ENCODE measurements around the gene EMX2. TPM values are rescaled to one million over a fixed set of nuclear protein-coding genes. Genes with fewer than 3 reads are reported as not detected.

EMX2 gene
- total and polyA plus RNA-seq, 2 donors from 2014 or later: 44.9 to 82.8 TPM

- no peak for TF ChIP-seq CTCF (IDR thresholded peaks at IDR 0.05; ENCODE audit: borderline replicate concordance, extremely low read depth, insufficient read depth)
- intact Hi-C loops (cut with DNase I): no loop called here
- no peaks in the 10 kb centered on the region for H3K36me3 ChIP-seq (ENCODE audit: control insufficient read depth in 2 of 3, insufficient read depth in 3 of 3, low read length in 3 of 3)
- no peak overlapping the region for H3K4me3 ChIP-seq (ENCODE audit: low read length in 3 of 3)
- H3K27me3 ChIP-seq (ENCODE audit: control insufficient read depth, insufficient read depth, low read length): peaks cover 23% of the 10 kb centered on the region
- H3K9ac ChIP-seq (ENCODE audit: low read length in 3 of 3): no peak overlapping the region
- DNase-seq: peak in 1 of 5 donors; percentile 39
- no peaks in the 10 kb centered on the region for H3K9me3 ChIP-seq (ENCODE audit: control insufficient read depth in 2 of 3, insufficient read depth in 1 of 3, low read length in 3 of 3)
- FAIRE-seq: no peak
- H3K4me1 ChIP-seq (ENCODE audit: control insufficient read depth in 2 of 3, insufficient read depth in 2 of 3, low read depth in 1 of 3, low read length in 3 of 3): peaks cover 0 to 9% (median 3%) of the 10 kb centered on the region in 3 donors
- no peak overlapping the region for H3K27ac ChIP-seq (ENCODE audit: low read depth in 2 of 2, low read length in 2 of 2)
Observed at GRCh38 chr10:117554241-117554814, 11.8 kb downstream of the EMX2 start.

GRCh38 chr10:117555017-117555416 is 12.5 kb downstream of the EMX2 start:
- no peaks in the 10 kb centered on the region for H3K36me3 ChIP-seq (ENCODE audit: control insufficient read depth in 2 of 3, insufficient read depth in 3 of 3, low read length in 3 of 3)
- H3K9ac ChIP-seq (ENCODE audit: low read length in 3 of 3): no peak overlapping the region
- H3K27ac ChIP-seq (ENCODE audit: low read depth in 2 of 2, low read length in 2 of 2): no peak overlapping the region
- DNase-seq (peak in 1 of 5 donors; percentile 46), FAIRE-seq (no peak)
- H3K9me3 ChIP-seq (ENCODE audit: control insufficient read depth in 2 of 3, insufficient read depth in 1 of 3, low read length in 3 of 3): no peaks in the 10 kb centered on the region
- H3K27me3 ChIP-seq (ENCODE audit: control insufficient read depth, insufficient read depth, low read length): peaks cover 21% of the 10 kb centered on the region
- H3K4me3 ChIP-seq (ENCODE audit: low read length in 3 of 3): no peak overlapping the region
- H3K4me1 ChIP-seq (ENCODE audit: control insufficient read depth in 2 of 3, insufficient read depth in 2 of 3, low read depth in 1 of 3, low read length in 3 of 3): peaks cover 0 to 9% (median 3%) of the 10 kb centered on the region in 3 donors
- no peak for TF ChIP-seq CTCF (IDR thresholded peaks at IDR 0.05; ENCODE audit: borderline replicate concordance, extremely low read depth, insufficient read depth)
- intact Hi-C loops (cut with DNase I): no loop called here

GRCh38 chr10:117555863-117556262 is 13.3 kb downstream of the EMX2 start:
- intact Hi-C loops (cut with DNase I): no loop called here

More at GRCh38 chr10:117555863-117556262, 13.3 kb downstream of the EMX2 start:
- no peak for TF ChIP-seq CTCF (IDR thresholded peaks at IDR 0.05; ENCODE audit: borderline replicate concordance, extremely low read depth, insufficient read depth)
- DNase-seq (peak in 1 of 5 donors; percentile 36), FAIRE-seq (no peak)
- Histone ChIP-seq H3K27me3 (ENCODE audit: control insufficient read depth, insufficient read depth, low read length) (peaks cover 18% of the 10 kb centered on the region), H3K9ac (ENCODE audit: low read length in 3 of 3) (no peak overlapping the region), H3K36me3 (ENCODE audit: control insufficient read depth in 2 of 3, insufficient read depth in 3 of 3, low read length in 3 of 3) (no peaks in the 10 kb centered on the region), H3K4me3 (ENCODE audit: low read length in 3 of 3) (no peak overlapping the region), H3K9me3 (ENCODE audit: control insufficient read depth in 2 of 3, insufficient read depth in 1 of 3, low read length in 3 of 3) (no peaks in the 10 kb centered on the region), H3K27ac (ENCODE audit: low read depth in 2 of 2, low read length in 2 of 2) (no peak overlapping the region), H3K4me1 (ENCODE audit: control insufficient read depth in 2 of 3, insufficient read depth in 2 of 3, low read depth in 1 of 3, low read length in 3 of 3) (peaks cover 0 to 7% (median 3%) of the 10 kb centered on the region in 3 donors)
